HG03135 (cell line): ENCODE results near the gene HTR5A.
"Not testable (repeated sequence)": the region's sequence is repeated elsewhere in the genome, so short reads cannot be mapped to it uniquely, and the experiment has no call there.

Source experiments
- ATAC-seq: cut with Tn5 transposase; IDR thresholded peaks from one replicate; pipeline ENCODE4 v1.9.1; 2021; ENCODE audit warnings: mild to moderate bottlenecking, moderate library complexity; ENCODE audit not compliant: unreplicated experiment

Gene HTR5A

GRCh38 chr7:155069992-155070751 is at the start of gene HTR5A:
Gene HTR5A (plus strand): TSS chr7:155070324. CDS start chr7:155070900, 576 bp downstream.
- ATAC-seq = peak; percentile 99

GRCh38 chr7:155020996-155021395 is 49.1 kb upstream of the HTR5A start:
- ATAC-seq = no peak

DNA sequence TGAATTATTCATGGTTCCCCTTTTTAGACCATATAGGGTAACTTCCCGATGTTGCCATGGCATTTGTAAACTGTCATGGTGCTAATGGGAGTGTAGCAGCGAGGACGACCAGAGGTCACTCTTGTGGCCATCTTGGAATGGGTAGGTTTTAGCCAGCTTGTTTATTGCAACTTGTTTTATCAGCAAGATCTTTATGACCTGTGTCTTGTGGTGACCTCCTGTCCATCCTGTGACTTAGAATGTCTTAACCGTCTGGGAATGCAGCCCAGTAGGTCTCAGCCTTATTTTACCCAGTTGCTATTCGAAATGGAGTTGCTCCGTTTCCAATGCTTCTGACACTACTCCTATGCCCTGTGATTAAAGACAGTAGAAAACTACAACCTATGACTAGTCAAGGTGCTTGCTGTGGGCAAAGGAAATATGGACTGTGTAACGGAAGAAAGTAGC is 48.4 kb upstream of the HTR5A start:
- ATAC-seq = no peak

GRCh38 chr7:155027879-155028278 is 42.2 kb upstream of the HTR5A start:
- no peak for ATAC-seq

DNA sequence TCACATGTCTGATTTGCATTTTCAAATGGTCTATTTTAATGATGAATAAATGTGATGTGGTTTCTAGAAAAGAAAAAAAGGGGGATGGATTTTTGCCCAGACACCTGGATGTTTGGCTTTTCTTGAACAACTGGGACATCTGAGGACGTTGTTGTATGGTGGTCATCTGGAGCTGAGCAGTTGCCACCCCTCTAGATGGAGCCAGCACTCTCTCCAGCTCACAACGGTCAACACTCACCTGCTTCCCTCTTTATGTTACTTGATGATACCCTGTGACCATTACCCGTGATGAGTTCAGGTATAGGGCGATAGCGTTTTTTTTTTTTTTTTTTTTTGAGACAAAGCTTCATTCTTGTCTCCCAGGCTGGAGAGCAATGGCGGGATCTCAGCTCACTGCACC is 37.1 kb upstream of the HTR5A start:
- no peak for ATAC-seq

DNA sequence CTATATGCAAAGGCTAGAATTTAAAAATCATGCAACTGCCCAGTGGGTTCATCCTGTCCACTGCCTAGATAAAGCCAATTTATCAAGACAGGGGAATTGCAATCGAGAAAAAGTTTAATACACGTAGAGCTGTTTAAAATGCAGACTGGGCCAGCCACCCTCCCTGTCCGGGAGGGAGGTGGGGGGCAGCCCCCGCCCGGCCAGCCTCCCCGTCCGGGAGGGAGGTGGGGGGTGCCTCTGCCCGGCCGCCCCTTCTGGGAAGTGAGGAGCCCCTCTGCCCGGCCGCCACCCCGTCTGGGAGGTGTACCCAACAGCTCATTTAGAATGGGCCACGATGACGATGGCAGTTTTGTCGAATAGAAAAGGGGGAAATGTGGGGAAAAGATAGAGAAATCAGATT is 35.6 kb upstream of the HTR5A start:
- not testable (repeated sequence) for ATAC-seq

DNA sequence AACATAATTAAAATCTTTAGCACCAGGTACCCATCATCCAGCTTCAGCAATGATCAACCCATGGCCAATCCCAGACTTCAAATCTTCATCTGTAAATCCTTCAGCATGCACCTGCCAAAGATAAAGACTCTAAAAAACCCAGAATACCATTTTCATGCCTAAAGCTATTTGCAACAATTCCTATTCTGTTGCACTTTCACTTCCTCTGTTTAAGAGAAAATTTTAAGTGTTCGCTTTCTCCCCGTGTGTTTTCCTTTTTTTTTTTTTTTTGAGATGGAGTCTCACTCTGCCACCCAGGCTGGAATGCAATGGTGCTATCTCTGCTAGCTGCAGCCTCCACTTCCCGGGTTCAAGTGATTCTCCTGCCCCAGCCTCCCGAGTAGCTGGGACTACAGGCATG is 31.8 kb upstream of the HTR5A start:
- ATAC-seq = no peak

DNA sequence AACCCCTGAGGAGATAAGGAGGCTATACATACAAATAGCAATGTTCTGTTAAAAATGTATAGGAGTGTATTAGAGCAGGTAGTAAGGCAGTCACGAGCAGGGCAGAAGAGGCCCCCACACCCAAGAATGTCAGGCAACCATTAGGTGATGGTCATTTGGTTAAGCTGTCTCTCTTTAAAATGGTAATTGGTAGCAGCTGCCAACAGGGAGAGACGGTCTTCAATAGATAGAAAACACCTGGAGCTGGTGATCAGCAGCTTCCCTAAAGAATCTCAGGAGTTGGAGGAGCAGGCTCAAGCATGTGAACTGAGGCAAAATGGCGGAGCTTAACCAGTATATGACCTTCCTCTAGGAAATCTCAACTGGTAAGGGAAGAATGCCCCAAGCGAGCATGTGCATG is 26.4 kb upstream of the HTR5A start:
- no peak for ATAC-seq

DNA sequence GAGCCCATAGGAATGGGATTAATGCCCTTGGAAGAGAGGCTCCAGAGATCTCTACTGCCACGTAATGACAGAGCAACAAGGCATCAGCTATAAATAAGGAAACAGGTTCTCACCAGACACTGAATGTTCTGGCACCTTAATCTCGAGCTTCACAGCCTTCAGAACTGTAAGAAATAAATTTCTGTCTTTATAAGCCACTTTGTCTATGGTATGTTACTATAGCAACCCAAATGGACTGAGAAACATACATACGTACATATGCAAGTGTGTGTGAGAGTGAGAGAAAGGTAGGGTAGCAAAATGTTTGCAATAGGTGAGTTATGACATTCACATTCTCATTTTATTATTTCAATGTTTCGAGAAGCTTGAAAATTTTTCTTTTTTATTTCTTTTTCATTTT is 22.1 kb upstream of the HTR5A start:
- ATAC-seq = no peak

GRCh38 chr7:155051355-155051754 is 18.8 kb upstream of the HTR5A start:
- no peak for ATAC-seq

GRCh38 chr7:155053002-155053401 is 17.1 kb upstream of the HTR5A start:
- no peak for ATAC-seq

DNA sequence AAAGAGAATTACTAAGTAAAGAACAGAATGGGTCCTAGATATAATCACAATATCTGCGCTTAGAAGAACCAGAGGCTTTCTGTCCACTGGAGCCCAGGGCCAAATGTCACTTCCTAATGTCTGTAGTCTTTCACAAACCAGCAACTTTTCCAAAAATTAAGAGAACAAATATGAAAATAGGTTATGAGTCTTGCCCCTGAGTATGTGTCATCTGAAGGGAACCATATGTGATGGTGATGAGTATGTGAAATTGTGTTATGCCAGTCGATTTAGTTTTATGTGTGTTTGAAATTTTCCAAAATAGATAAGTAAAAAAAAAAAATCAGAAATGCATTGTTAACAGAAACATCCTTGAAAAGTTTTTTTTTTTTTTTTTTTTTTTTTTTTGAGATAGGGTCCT is 15.4 kb upstream of the HTR5A start:
- ATAC-seq = no peak

DNA sequence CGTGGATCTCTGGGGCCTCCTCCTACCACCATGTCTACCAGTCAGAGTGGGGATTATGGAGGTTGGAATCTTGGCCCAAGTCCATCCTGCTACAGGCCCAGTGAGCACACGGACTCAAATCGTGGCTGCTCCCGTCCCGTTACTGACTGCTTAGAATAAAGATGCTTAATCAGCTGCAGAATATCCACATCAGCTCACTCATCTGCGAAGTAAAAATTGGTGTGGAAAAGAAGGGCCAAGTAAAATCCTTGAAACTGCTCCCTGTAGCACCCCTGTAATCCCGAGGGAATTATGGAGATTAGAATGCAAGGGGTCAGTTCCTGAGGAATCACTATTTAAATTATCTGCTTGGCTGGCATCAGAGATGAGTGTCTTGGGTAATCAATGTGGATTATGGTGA is 13.0 kb upstream of the HTR5A start:
- ATAC-seq = no peak

DNA sequence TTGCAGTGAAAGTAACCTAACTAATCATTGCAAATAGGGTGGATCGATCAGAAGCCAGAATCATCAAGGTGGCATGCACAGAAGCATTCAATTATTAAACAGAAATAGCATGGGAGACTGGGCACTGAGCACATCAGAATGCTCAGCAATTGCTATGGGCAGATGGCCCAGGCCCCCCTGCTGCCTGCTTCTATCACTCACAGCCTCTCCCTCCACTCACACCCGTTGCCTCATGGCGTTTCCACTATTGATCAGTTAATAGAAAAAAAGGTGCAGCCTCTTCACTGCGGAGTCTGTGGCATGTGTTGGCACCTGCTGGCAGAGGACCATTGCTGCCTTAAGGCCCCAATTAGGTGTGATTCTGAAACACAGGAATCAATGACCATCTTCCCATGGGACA is 11.2 kb upstream of the HTR5A start:
- no peak for ATAC-seq

DNA sequence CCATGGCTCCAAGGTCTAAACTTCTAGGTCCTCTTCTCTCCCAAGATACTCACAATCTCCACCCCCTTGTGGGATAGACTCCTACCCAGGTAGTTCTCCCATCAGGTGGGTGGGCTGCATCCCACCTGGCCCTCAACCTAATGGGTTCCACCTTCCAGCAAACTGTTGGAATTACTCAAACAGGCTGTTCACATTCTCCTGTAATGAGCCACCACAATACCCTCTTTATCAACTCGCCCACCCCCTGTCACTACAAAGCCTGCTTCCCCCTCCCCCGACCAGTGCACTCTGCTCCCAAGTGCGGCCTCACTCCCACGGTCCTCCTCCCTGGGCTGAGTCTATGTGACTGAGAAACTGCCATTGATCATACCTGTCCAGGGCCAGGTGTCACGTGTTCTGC is 10.4 kb upstream of the HTR5A start:
- ATAC-seq = no peak

GRCh38 chr7:155062411-155062810 is 7.7 kb upstream of the HTR5A start:
- no peak for ATAC-seq

GRCh38 chr7:155064186-155064585 is 5.9 kb upstream of the HTR5A start:
- no peak for ATAC-seq

DNA sequence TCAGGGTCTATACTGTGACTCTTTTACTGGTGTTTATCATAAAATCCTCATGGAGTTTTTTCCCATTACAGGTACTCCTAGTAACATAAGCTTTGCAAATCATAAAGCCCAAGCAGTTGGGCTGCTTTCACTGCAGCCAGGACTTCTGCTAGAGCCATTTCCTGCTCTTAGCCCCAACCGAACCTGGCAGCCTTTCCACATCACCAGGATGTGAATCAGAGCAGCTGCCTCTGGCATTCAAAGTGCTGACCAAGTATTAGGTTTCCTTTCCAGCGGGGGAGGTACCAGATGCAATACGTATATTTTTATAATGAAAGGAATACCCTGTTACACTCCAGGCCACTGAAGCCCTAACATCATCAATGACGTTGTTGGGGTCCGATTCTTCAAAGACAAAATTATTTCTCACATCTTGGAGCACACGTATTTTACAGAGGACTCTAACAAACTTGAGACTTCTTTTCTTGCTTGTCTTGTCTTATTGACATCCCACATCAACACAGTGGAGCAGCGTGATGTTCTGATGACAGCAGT is 3.6 kb upstream of the HTR5A start:
- ATAC-seq = no peak

DNA sequence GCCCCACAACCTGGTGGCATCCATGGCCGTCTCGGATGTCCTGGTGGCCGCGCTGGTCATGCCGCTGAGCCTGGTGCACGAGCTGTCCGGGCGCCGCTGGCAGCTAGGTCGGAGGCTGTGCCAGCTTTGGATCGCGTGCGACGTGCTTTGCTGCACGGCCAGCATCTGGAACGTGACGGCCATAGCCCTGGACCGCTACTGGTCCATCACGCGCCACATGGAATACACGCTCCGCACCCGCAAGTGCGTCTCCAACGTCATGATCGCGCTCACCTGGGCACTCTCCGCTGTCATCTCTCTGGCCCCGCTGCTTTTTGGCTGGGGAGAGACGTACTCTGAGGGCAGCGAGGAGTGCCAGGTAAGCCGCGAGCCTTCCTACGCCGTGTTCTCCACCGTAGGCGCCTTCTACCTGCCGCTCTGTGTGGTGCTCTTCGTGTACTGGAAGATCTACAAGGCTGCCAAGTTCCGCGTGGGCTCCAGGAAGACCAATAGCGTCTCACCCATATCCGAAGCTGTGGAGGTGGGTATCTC is 1.1 kb downstream of the HTR5A start:
- ATAC-seq = no peak

GRCh38 chr7:155071916-155072571 is 1.9 kb downstream of the HTR5A start:
- no peak for ATAC-seq

DNA sequence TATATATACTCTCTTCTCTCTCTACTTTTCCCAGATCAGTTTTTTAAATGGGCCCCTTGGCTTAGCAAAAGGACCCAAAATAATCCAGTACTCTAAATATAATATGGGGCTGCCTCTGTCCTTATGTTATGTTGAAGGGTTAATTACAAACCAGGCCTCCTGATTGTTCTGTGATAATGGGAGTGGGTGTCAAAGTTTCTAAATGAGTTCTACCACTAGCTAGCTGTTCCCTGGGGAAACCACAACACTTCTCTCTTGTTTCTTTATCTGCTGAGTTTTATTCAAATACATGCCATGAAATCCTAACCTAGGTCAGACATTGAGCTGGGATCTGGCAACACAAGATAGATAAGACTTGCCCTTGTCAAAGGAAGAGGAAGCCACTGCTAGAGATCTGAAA is 3.8 kb downstream of the HTR5A start:
- no peak for ATAC-seq

GRCh38 chr7:155084021-155084420 is 13.9 kb downstream of the HTR5A start:
- ATAC-seq = no peak
